HG03097 (cell line): ENCODE measurements around the gene KRT6A.

Experiments
- ATAC-seq: cut with Tn5 transposase; IDR thresholded peaks from one replicate; pipeline ENCODE4 v1.9.1; 2021; ENCODE audit not compliant: unreplicated experiment, low FRiP score

KRT6A gene

DNA sequence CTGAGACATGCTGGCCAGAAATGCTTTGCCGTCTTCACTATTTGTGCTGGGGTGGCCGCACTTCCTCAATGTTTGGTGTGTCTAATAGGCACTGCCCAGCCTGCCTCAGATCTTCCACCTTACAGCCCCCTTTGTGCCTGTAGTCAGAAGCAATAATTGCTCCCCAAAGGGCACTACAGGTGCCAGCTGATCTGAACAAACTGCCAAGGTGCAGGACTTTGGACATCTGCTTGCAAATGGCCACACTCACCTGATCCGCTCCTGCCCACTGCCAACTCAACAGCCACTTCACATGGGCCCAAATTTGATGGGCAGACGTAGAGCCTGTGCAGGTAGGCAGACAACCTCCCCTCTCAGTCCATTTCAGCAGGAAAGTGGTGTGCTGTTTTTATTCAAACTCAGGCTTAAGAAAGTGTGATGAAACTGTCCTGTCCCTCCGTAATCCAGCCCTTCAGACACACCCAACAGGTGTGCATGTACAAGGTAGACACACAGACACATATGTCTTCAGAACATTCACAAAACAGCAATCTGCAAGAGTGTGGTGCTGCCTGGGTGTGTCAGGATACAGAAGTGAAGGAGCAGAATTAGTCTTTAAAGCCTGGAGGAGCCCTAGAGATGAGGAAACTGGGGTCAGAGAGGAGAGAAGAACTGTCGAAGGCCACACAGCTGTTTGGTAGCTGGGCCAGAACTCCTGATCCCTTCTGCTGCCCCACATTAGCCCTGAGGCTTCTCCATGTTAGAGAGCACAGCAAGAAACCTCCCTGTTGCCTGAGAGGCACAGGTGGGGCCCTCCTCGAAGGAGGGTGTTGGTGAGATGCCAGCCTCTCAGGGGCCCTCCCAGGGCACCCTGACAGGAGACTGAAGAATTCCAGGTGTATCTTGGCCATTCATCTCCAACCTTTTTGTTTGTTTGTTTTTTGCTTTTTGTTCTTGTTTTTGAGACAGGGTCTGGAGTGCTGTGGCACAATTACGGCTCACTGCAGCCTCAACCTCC lies 54.5 kb downstream of the KRT6A start:
- no peak for ATAC-seq

DNA sequence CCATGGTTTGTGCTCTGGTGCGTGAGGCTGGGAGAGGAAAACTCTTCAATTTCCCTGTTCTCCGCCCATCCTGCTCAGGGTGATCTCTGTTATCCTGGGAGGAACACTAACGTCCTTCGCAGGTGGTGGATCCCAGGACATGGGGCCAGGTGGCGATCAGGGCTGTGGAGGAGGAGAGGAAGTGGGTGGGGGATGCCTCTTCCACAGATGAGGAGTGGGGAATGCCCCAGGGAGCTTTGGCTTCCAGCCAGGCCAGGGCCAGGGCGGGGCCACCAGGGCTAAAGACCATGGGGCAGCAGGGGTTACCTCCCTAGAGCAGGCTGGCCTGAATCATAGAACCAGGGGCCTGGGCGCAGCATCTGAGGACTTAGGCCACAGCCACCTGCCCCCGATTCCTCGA lies 55.5 kb downstream of the KRT6A start:
- ATAC-seq = no peak
